ENCODE measurements around the gene XAB2.
"Not testable (repeated sequence)": the region's sequence is repeated elsewhere in the genome, so short reads cannot be mapped to it uniquely, and the experiment has no call there.

XAB2 gene

DNA sequence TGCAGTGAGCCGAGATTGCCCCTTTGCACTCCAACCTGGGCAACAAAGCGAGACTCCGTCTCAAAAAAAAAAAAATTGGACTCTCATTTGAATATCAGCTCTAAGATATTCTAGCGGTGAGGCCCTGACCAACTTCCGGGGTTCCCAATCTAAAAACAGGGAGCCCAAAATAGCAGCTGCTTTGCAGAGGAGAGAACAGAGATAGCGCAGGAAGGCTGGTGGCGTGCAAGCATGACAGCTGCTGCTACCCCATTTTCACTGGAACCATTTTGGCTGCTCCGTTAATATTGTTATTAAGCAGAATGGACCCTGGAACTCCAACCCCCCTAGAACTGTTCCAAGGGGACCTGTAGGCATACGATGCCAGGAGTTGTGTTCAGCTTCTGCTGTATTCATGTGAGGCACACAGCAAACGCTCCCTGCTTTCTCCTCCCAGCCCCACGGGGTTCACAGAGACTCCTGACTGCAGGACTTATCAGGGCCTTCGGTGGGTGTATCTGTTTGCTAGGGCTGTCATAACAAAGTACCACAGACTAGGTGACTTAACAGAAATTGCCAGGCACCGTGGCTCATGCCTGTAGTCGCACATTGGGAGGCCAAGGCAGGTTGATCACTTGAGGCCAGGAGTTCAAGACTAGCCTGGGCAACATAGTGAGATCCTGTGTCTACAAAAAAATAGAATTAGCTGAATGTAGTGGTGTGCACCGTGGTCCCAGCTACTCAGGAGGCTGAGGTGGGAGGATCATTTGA is 19.1 kb upstream of the XAB2 start:
- DNase-seq = no peak

- DNase-seq = no peak
These were observed 17.8 kb upstream of the XAB2 start for GRCh38 chr19:7647156-7647555.

DNA sequence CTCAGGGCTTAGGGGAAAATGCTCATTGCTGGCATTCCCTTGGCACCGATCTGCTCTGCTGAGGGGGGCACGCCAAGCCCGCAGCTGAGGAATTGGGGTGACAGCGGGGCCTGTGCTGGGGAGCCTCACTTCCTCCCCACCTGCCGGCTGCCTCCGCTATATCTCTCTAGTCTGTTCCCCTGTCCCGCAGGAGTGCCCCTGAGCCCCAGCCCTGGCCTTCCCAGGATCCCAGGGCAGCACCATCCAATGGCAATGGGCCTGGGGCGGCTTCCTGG is 17.0 kb upstream of the XAB2 start:
- DNase-seq = no peak

- no peak for DNase-seq
These were observed 16.5 kb upstream of the XAB2 start for GRCh38 chr19:7645656-7646425.

DNA sequence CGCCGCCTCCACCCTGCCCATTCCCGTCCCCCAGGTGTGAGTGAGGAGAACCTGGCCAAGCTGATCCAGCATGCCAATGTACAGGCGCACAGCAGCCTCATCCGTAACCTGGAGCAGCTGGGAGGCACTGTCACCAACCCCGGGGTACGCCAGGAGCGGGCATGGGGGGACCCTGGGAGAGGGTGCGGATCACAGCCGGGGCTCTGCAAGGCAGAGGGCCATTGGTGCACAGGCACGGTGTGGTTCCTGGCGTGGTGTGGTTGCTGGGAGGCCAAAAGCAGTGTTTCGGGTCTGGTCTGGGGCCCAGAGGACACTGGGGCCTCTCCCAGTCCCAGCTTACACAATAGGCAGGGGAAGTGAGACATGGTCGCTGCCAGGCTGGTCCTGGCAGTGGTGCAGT is 15.8 kb upstream of the XAB2 start:
- no peak for DNase-seq

DNA sequence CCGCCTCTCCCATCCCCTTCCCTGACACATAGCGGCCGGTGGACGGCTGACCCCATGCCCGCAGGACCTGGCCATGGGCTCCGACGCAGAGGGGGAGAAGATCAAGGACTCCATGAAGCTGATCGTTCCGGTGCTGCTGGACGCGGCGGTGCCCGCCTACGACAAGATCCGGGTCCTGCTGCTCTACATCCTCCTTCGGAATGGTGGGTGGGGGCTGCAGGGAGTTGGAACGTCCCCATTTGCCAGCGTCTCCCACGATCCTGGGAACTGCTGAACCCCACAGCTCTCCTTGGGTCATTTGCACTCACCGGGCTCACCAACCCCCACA is 15.2 kb upstream of the XAB2 start:
- no peak for DNase-seq

GRCh38 chr19:7643629-7644549 is 14.5 kb upstream of the XAB2 start:
- DNase-seq = not testable (repeated sequence)

DNA sequence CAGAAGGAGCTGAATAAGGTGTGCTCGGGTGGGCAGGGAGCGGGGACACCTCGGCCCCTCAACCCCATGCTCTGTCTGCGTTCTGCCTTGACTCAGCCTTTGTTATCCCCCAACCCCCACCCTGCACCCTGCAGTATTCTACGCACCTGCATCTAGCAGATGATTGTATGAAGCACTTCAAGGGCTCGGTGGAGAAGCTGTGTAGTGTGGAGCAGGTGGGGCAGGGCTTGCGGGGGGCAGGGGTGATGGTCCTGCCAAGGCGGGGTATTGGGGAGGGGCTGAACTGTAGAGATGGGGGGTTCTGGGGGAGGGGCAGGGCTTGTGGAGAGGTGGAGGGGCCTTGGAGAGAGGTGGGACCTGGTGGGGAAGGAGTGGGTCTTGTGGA is 13.7 kb upstream of the XAB2 start:
- no peak for DNase-seq

DNA sequence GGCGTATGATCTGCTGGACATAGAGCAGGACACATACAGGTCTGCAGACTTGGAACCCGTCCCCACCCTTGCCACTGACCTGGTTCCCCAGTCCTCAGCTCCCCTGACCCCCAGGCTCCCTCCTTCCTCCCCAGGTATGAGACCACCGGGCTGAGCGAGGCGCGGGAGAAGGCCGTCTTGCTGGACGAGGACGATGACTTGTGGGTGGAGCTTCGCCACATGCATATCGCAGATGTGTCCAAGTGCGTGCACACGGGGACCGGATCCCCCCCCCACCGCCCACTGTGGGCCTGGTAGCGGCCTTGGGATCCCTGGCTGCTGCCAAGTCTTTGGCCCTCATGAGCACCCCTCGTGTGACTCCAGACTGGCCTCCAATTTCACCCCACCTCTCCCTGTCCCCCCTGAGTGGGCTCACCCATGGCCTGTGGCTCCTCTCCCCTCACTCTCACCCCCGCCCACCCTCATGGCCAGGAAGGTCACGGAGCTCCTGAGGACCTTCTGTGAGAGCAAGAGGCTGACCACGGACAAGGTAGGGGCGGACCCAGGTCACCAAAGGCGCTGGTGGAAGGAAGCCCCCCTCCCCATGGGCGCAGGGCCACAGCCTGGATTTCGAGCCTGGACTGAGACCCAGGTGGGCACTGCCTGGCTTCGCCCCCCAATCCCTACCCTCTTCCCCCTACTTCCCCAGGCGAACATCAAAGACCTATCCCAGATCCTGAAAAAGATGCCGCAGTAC is 13.1 kb upstream of the XAB2 start:
- no peak for DNase-seq

- DNase-seq = no peak
These were observed 12.2 kb upstream of the XAB2 start for GRCh38 chr19:7641290-7642276.

- DNase-seq = no peak
These were observed 11.5 kb upstream of the XAB2 start for GRCh38 chr19:7640803-7641202.

DNA sequence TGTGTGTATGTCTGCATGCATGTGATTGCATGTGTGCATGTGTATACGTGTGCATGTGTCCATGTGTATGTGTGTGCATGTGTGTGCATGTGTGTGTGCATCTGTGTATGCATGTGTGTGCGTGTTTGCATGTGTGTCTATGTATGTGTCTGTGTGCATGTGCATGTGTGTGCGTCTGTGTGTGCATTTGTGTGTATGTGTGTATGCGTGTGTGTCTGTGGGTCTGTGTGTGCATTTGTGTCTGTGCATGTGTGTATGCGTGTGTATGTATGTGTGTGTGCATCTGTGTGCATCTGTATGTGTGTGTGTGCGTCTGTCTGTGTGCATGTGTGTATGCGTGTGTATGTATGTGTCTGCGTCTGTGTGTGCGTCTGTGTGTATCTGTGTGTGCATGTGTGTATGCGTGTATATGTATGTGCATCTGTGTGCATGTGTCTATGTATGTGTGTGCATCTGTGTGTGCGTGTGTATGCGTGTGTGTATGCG is 10.6 kb upstream of the XAB2 start:
- DNase-seq = no peak

DNA sequence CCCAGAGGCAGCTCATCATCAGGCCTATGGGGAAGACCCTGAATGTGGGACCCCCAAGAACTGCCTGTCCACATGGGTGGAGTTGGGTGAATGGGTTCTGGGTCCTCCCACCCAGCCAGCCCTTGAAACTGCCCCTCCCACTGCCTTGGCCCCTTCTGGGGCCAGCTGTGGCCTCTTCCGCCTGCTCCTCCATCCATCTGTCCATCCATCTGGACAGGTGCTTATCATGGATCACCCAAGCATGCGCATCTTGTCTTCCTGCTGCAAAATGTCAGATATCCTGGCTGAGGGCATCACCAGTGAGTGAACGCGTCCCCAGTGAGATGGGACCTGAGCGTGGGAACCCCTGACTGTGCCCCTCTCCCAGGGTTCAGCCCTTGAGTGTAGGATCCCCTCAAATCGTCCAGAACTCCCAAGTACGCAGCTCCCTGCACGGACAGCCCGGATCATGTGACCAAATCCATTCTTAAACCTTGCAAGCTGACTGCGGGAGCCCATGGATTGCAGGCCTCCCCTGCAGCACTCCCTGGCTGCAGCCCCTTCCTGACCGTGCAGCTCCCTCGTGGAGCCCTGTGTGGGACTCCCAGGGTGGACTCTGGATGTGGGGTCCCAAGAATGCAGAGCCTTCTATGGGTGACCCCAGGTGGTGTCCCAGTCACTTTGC is 9.6 kb upstream of the XAB2 start:
- DNase-seq = no peak

GRCh38 chr19:7637374-7638256 is 8.3 kb upstream of the XAB2 start:
- DNase-seq = no peak

DNA sequence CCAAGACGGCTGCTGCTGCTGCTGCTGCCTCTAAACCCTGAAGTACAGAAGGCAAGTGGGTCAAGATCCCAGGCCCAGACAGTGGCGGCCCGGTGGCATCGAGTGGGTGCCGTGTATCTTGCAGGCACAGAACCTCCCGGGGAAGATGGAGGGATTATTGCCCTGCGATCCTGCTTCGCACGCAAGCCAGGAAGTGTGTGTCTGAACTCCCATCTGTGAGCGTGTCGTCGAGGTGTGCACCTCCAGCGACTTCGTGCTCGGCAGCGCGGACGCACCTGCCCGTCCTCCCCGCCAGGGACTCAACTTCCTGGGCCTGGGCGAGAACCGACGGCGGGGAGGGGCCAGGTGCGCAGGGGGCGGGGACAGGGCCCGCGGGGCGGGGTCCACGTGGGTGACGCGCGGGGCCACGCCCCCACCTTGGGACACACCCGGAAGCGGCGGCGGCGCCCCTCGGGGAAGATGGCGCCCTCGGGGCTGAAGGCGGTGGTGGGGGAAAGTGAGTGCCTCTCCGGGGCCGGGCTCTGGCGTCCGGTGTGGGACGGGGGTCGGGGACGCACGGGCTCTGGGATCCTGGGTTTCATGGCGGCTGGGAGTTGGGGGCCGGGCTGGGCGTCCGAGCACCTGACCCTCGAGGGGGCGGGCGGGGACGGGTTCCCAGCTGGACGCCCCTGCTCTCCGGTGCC is 7.5 kb upstream of the XAB2 start, which contains the start of gene STXBP2:
TSS of gene STXBP2 (plus strand) at position 420 of the 683 bp plus-strand sequence. CDS start at position 460, 40 bp downstream.
- no peak for DNase-seq

DNA sequence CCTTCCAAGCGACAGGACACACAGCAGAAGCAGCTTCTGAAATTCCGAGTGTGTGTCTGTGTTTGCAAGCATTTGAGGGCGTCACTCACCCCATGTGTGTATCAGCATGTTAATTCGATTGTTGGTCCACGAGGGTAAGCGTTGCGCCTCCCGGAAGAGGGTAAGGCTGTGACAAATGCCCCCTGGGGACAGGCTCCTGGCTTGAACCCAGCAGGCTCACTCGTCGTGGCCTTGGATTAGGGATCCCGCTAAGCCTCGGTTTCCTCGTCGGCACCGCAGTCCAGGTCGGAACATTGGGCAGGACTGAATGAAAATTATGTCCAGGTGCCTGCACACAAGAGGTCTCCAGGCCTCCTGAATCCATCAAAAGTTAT is 7.0 kb upstream of the XAB2 start:
- no peak for DNase-seq

- DNase-seq = no peak
These were observed 6.3 kb upstream of the XAB2 start for GRCh38 chr19:7635670-7636069.

- no peak for DNase-seq
These were observed 4.4 kb upstream of the XAB2 start, which contains the start of gene PCP2 for GRCh38 chr19:7633698-7634097. Gene PCP2, minus strand, starts transcription at chr19:7633719. Its CDS starts 262 bp downstream, at chr19:7633457.
